H1 (cell line): Measurements from ENCODE around the gene MIPOL1. TPM values are rescaled to one million over a fixed set of nuclear protein-coding genes. Genes with fewer than 3 reads are reported as not detected.

ENCODE experiments used
- ASH2L ChIP-seq: fragments of 200-600, 300-600 bp; sonication (generic); IDR thresholded peaks from one replicate; pipeline ENCODE4 v1.7.1; 2017; ENCODE audit warnings: low read length
- polyA plus RNA-seq, 7 experiments: library from polyadenylated mRNA; depleted of rRNA in 3 of 7; stranded (reverse) in 5 of 7; unstranded in 2 of 7; fragments of >200 nt in 5 of 7; fragments of 200-250 nt in 2 of 7; gene quantifications; 1 replicate in 5 of 7; 2 replicates in 1 of 7; 4 replicates in 1 of 7; pipeline versions ENCODE4 v1.2.1 to v1.2.3, GENCODE V29; 2011 to 2013; ENCODE audit warnings: missing spikeins in 2 of 7, mixed read lengths in 2 of 7
- total RNA-seq: library from RNA; stranded (reverse); fragmentation: NEBNext Ultra II Directional; extraction: Animal tissue kit (Norgen Biotek cat#: 25700); gene quantifications from 2 replicates; pipeline ENCODE4 v1.2.1, GENCODE V29; 2021

The MIPOL1 gene
- total and polyA plus RNA-seq, 2 of the 8 experiments (the other 6 are each of a cell fraction or from before 2014, with no cell fraction given) = 2.8 to 23.9 TPM

DNA sequence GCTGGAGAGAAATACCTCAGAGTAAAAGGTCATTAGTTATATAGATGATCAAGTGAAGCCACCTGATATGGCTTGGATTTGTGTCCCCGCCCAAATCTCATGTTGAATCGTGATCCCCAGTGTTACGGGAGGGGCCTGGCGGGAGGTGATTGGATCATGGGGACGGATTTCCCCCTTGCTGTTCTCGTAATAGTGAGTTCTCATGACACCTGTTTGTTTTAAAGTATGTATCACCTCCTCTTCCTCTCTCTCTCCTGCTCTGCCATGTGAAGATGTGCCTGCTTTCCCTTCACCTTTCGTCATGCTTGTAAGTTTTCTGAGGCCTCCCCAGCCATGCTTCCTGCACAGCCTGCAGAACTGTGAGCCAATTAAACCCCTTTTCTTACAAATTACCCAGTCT lies 272.5 kb downstream of the MIPOL1 start (continued):
- no peak for TF ChIP-seq ASH2L
